Hematopoietic multipotent progenitor cell treated with erythropoietin and hydrocortisone succinate and interleukin-3 and kit ligand, for 8 days (in vitro differentiated cells): ENCODE results near the gene GDPD3.
"Not testable (repeated sequence)": the region's sequence is repeated elsewhere in the genome, so short reads cannot be mapped to it uniquely, and the experiment has no call there.

Source experiments
- DNase-seq: peaks from one replicate; pipeline ENCODE4 v3.0.0-alpha.2; 2015

GDPD3 gene, protein sequence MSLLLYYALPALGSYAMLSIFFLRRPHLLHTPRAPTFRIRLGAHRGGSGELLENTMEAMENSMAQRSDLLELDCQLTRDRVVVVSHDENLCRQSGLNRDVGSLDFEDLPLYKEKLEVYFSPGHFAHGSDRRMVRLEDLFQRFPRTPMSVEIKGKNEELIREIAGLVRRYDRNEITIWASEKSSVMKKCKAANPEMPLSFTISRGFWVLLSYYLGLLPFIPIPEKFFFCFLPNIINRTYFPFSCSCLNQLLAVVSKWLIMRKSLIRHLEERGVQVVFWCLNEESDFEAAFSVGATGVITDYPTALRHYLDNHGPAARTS

DNA sequence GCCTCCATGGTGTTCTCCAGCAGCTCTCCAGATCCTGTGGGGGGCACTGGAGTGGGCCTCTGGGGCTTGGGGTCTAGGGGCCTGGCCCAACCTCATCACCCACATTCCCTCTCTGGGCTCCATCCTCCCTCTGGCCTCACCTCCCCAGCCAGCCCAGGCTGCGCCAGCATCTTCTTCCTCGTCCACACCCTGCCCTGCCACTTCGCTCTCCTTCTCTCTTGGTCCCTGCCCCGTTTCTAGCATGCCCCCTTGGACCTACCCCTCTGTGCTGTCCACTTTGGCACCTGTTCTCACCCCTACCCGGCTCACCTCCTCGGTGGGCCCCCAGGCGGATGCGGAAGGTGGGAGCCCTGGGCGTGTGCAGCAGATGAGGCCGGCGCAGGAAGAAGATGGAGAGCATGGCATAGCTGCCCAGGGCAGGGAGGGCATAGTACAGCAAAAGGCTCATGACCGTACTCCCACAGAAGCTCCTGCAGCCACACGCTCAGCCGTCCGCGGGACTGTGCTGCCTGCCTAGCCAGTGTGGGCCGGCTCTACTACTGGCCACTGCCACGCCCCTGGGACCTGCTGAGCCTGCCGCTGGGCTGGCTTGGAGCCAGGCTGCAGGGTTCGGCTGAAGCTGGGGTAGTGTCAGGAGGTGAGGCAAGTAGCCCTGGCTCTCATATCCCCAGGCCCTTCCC is at the start of gene GDPD3:
GDPD3 (minus strand) TSS at position 507 of the 680 bp plus-strand sequence; CDS start at position 448, 59 bp downstream.
- DNase-seq = peak; percentile 46

DNA sequence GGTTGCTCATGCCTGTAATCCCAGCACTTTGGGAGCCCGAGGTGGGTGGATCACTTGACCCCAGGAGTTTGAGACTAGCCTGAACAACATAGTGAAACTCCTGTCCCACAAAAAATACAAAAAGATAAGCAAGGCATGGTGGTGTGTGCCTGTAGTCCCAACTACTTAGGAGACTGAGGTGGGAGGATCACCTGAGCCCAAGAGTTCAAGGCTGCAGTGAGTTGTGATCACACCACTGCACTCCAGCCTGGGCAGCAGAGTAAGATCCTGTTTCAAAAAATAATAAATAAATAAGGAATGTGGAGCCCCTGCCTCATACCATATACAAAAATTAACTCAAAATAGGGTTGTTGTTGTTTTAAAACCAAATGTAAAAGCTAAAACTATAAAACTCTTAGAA is 43.9 kb upstream of the GDPD3 start:
- no peak for DNase-seq

DNA sequence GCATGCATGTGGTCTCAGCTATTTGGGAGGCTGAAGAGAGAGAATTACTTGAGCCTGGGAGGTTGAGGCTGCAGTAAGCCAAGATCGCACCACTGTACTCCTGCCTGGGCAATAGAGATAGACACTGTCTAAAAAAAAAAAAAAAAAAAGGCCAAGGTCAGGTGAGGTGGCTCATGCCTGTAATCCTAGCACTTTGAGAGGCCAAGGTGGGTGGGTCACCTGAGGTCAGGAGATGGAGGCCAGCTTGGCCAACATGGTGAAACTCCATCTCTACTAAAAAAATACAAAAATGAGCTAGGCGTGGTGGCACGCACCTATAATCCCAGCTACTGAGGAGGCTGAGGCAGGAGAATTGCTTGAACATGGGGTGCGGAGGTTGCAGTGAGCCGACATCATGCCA is 41.9 kb upstream of the GDPD3 start:
- DNase-seq = no peak

DNA sequence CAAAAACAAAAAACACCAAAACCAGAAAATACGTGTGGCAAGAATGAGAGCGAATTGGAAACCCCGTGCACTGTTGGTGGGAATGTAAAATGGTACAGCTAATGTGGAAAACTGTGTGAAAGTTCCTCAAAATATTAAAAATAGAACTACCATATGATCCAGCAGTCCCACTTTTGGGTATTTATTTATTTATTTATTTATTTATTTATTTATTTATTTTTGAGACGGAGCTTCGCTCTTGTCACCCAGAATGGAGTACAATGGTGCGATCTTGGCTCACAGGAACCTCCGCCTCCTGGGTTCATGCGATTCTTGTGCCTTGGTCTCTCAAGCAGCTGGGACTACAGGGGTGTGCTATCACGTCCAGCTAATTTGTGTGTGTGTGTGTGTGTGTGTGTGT is 39.2 kb upstream of the GDPD3 start:
- DNase-seq = no peak

DNA sequence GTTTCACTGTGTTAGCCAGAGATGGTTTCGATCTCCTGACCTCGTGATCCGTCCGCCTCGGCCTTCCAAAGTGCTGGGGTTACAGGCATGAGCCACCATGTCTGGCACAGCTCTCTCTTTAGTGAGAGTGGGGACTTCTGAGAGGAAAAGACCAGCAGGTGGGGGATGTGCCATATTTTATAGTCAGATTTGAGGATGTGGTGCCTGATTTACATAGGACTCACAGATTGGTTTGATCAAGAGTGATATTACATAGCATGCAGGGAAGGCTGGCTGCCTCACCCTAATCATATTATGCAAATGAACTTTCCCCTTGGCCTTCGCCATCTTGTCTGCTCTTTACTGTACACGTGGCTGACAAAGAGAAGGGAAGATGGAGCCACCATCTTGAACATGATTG is 37.8 kb upstream of the GDPD3 start:
- DNase-seq = no peak

- DNase-seq = no peak
Observed at GRCh38 chr16:30149250-30149930, 36.1 kb upstream of the GDPD3 start.

- DNase-seq = no peak
Observed at GRCh38 chr16:30147843-30148510, 34.6 kb upstream of the GDPD3 start.

DNA sequence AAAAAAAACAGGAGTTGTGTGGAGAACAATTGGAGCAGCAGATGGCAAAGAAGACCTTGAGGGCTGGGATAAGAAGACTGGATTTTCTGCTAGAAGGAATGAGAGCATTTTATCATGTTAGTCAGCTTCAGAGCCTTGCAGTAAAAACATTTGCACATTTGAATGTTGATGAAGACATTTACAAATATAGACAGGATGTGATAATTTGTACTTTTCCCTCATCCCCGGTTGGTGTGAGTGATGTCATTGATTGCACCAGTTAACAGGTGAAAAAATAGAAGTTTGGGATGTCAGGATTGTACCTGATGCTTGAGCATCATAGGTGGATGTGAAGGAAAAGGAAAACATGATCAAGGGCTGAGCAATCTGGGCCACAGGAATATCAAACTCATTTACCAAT is 32.3 kb upstream of the GDPD3 start:
- DNase-seq = no peak

GRCh38 chr16:30144917-30145316 is 31.6 kb upstream of the GDPD3 start:
- no peak for DNase-seq

DNA sequence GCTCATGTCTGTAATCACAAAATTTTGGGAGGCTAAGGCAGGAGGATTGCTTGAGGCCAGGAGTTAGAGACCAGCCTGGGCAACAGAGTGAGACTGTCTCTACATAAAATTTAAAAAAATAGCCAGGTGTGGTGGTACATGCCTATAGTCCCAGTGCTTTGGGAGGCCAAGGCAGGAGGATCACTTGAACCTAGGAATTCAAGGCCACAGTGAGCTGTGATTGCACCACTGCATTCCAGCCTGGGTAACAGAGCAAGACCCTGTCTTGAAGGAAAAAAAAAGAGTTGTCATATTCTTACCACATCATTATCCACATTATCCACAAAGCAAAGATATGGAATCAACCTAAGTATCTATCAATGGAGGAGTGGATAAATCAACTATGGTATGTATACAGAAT is 30.7 kb upstream of the GDPD3 start:
- DNase-seq = no peak

GRCh38 chr16:30143347-30143702 is 30.0 kb upstream of the GDPD3 start:
- DNase-seq = no peak

GRCh38 chr16:30142672-30143346 is 29.5 kb upstream of the GDPD3 start:
- DNase-seq = peak; percentile 38

DNA sequence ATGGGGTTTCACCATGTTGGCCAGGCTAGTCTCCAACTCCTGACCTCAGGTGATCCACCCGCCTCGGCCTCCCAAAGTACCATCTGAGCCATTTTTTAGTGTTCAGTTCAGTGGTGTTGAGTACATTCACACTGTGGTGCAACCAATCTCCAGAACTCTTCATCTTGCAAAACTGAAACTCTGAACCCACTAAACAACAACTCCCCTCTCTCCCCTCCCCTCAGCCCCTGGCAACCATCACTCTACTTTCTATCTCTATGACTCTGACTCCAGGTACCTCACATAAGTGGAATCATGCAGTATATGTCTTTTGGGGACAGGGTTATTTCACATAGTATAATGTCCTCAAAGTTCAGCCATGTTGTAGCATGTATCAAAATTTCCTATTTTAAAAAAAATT is 28.4 kb upstream of the GDPD3 start:
- no peak for DNase-seq

DNA sequence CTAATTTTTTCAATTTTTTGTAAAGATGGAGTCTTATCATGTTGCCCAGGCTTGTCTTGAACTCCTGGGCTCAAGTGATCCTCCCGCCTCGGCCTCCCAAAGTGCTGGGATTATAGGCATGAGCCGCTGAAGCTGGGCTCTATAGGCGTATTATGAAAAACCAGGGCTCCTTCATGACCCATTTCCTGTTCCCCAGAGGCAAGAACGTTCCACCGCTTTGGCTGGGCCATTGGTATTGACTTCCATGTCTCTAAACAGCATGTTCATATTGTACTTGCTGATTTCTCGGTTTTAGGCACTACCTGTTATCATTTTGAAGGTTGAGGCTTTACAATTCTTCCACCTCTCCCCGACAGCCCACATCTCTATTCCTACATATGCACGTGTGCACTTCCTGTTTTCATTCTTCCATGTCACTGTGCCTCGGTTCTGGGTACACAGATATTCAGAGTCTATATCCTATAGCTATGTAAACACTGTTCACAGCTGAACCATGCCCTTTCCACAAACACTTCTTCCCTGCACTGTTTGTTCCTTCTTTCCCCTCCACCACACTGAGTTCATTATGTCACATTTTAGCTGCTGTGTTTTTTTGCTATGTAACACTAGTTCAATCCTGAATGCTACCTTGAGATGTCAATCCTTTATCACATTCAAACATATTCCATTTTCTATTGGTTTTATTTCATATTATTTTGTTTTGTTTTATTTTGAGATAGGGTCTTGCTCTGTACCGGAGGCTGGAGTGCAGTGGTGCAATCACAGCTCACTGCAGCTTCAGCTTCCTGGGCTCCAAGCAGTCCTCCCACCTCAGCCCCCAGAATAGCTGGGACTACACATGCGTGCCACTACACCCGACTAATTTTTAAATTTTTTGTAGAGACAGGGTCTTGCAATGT is 26.5 kb upstream of the GDPD3 start:
- DNase-seq = no peak

- no peak for DNase-seq
Observed at GRCh38 chr16:30137897-30138296, 24.6 kb upstream of the GDPD3 start.

GRCh38 chr16:30136971-30137605 is 23.8 kb upstream of the GDPD3 start:
- no peak for DNase-seq

DNA sequence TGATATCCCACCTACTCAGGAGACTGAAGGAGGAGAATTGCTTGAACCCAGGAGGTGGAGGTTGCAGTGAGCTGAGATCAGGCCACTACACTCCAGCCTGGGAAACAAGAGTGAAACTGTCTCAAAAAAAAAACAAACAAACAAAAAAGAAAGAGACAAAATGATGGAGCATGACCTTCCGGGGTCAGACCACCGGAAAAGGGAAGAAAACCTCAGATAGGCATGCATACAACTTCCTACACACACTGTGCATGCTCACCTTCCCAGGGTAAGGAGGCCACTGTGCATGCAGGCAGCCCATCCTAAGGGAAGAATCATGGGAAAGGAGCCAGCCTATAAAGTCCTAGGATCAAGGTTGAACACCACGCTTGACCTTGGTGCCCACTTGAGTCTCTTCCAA is 19.3 kb upstream of the GDPD3 start:
- no peak for DNase-seq

GRCh38 chr16:30131869-30132475 is 18.6 kb upstream of the GDPD3 start:
- DNase-seq = no peak

- DNase-seq = no peak
Observed at GRCh38 chr16:30127993-30128392, 14.7 kb upstream of the GDPD3 start.

DNA sequence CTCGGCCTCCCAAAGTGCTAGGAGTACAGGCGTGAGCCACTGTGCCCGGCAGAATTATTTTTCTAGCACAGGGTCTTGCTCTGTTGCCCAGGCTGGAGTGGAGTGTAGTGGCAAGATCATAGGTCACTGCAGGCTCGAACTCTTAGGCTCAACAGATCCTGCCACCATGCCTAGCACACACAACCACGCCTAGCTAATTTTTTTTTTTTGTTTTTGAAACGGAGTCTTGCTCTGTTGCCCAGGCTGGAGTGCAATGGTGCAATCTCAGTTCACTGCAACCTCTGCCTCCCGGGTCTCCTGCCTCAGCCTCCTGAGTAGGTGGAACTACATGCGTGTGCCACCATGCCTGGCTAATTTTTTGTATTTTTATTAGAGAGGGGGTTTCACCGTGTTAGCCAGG is 12.4 kb upstream of the GDPD3 start:
- not testable (repeated sequence) for DNase-seq

GRCh38 chr16:30124985-30125379 is 11.6 kb upstream of the GDPD3 start:
- DNase-seq = no peak
